T-helper 17 cell (primary cell): ENCODE results near the gene DNAJC17. TPM values are rescaled to one million over a fixed set of nuclear protein-coding genes. Genes with fewer than 3 reads are reported as not detected.
A peak's percentile ranks its signal among the peaks of the same experiment; 100 is the strongest.

Source experiments
- ATAC-seq: fragments of 150-1000 bp; cut with Tn5 transposase; 2 replicates; pipeline ENCODE4 v1.10.0; 2021; ENCODE audit warnings: mild to moderate bottlenecking, moderate library complexity
- DNase-seq, 3 donors: peaks; one replicate each; pipeline versions ENCODE4 v3.0.0 to v3.0.0-alpha.2; 2020 to 2021
- H3K9me3 ChIP-seq: one replicate; pipeline ENCODE4 v1.7.0; 2013; ENCODE audit warnings: low read length, mild to moderate bottlenecking; ENCODE audit not compliant: control insufficient read depth, poor library complexity, severe bottlenecking
- H3K27ac Mint-ChIP-seq: one replicate; pipeline ENCODE4 v1.8.0; 2022; ENCODE audit warnings: mild to moderate bottlenecking, moderate library complexity, mixed read lengths
- H3K27me3 Mint-ChIP-seq: one replicate; pipeline ENCODE4 v1.8.0; 2022; ENCODE audit warnings: mixed read lengths
- H3K36me3 Mint-ChIP-seq: one replicate; pipeline ENCODE4 v1.8.0; 2022; ENCODE audit warnings: low read depth, mixed read lengths
- H3K4me1 Mint-ChIP-seq: one replicate; pipeline ENCODE4 v1.8.0; 2022; ENCODE audit warnings: mild to moderate bottlenecking, mixed read lengths
- H3K4me3 Mint-ChIP-seq: one replicate; pipeline ENCODE4 v1.8.0; 2022; ENCODE audit warnings: mild to moderate bottlenecking, moderate library complexity, mixed read lengths
- total RNA-seq, 4 donors: library from RNA in 2 of 4; stranded (reverse) in 2 of 4; gene quantifications; one replicate each; pipeline ENCODE4 v1.2.3 and lab custom pipeline; 2022 to 2026

DNAJC17 gene
- total RNA-seq, 2 donors from 2014 or later = 24.1 to 27.7 TPM

DNA sequence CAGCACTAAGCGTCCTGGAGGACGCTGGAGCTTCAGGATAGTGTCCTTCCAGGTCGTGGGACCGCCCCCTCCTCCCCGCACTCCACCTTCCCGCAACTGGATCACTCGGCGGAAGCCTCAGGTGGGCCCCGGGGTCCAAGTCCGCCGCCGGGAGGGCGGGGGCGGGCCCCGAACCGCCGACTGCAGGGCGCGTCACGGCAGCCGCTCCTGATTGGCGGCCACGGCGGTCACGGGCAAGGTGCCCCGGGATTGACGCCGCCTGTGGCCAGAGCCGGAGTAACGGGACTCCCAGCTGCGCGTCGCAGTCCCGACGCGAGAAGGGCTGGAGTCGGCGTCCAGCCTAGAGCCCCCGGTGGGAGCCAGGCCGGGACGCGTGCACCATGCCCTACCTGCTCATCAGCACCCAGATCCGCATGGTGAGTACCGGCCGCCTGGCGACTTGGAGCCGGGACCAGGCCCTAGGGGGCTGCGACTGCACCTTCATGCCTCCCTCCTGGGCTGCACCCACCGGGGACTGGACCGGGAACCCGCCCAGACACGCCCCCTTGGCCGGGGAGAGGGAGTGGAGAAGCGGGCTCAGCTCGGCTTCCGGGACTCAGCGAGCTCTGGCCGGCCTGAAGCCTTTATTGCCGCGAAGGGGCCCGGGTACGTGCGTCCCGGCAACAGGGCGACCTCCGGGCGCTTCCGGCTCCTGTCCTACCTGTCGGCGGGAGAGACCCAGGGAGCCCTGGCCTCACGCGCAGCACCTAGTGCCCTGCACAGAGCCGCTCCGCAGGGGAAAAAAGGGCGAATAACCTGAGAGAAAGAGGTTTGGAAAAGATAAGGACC is 43.3 kb downstream of the DNAJC17 start, which contains the start of gene GCHFR:
Gene GCHFR, plus strand, starts transcription at position 268 of the 828 bp plus-strand sequence. Its CDS starts 113 bp downstream, at position 381.
- no peaks in the 10 kb centered on the region for H3K36me3 Mint-ChIP-seq
- H3K4me1 Mint-ChIP-seq = peaks cover 15% of the 10 kb centered on the region
- H3K9me3 ChIP-seq = no peaks in the 10 kb centered on the region
- no peaks in the 10 kb centered on the region for H3K27me3 Mint-ChIP-seq
- H3K27ac Mint-ChIP-seq = peak within 1 kb of the TSS; percentile 95
- H3K4me3 Mint-ChIP-seq = peak within 1 kb of the TSS; percentile 92
- DNase-seq = peak; percentile 58 to 74 (median 73)
- peak; percentile 66 for ATAC-seq

DNA sequence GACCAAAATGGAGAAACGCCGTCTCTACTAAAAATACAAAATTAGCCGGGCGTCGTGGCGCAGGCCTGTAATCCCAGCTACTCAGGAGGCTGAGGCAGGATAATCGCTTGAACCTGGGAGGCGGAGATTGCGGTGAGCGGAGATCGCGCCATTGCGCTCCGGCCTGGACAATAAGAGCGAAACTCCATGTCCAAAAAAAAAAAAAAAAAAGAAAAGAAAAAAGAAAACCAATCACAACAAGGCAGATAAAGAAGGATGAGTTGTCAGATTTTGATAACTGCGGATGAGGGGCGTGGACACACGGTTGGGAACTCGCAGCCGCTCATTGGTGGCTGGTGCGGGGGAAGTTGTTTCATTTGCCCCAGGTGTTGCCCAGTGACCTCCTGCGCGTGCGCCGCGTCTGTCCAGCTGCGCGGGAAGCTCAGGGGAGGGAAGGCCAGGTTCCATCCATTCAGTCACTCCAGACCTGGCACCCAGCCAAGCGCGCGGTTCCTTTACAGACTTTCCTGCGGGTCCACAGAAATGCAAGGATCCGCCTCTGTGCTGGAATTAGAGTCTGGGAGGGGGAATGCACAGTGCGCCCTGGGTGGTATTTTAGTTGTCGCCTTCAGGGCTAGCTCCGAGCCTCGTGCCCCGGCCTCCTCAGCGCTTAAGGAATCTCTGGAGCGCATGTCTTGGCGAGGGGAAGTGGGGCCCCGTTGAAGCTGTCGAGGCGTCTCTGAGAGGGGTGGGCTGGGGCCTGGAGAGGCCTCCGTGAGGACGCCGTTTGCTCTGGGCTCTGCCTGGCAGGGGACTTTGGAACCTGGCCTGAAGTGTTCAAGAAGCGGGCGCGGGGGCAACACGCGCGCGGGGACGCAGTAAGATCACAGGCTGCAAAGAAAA is 44.1 kb downstream of the DNAJC17 start:
- peak overlapping the region; percentile 92 for H3K4me3 Mint-ChIP-seq
- H3K36me3 Mint-ChIP-seq = no peaks in the 10 kb centered on the region
- H3K27ac Mint-ChIP-seq = peak overlapping the region; percentile 95
- peaks cover 14% of the 10 kb centered on the region for H3K4me1 Mint-ChIP-seq
- H3K9me3 ChIP-seq = no peaks in the 10 kb centered on the region
- peak in 2 of 3 donors; percentile 28 to 37 for DNase-seq
- peak; percentile 1 for ATAC-seq
- no peaks in the 10 kb centered on the region for H3K27me3 Mint-ChIP-seq

DNA sequence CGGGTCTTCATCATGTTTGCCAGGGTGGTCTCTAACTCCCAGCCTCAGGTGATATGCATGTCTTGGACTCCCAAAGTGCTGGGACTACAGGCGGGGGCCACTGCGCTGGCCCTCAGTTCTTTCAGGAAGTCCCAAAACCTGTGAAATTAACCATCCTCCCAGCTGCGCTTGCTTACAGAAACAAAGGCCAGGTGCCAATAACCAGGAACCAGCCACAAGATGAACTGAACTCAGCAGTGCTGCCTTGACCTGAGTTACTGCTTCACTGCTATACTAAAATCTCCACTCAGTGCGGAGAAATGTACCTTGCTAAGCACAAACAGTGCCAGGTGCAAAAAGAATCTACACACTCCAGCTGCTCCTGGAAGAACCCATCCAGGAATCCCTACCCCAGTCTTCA is 47.3 kb downstream of the DNAJC17 start:
- H3K4me3 Mint-ChIP-seq = no peak overlapping the region
- H3K9me3 ChIP-seq = no peaks in the 10 kb centered on the region
- ATAC-seq (no peak), DNase-seq (no peak)
- no peak overlapping the region for H3K27ac Mint-ChIP-seq
- no peaks in the 10 kb centered on the region for H3K36me3 Mint-ChIP-seq
- H3K27me3 Mint-ChIP-seq = no peaks in the 10 kb centered on the region
- H3K4me1 Mint-ChIP-seq = peaks cover 5% of the 10 kb centered on the region

DNA sequence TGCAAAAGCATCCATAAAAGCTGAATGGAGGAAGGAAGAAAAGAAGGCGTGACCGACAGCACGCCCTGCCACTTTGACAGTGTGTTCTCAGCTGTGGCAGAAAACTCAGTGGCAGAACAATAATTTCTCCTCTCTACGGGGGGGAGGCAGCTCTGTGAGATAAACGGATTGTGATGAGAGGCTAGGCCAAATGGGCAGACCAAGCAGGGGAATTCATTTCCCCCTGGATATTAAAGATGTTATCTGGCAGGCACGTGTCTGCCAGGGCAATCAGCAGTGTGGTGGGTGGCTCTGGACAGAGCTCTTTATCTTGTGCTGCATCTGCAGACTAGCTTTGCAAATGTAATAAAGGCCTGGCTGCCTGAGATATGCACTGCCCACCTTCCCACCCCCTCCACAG is 50.3 kb downstream of the DNAJC17 start:
- ATAC-seq = no peak
- no peak for DNase-seq
- no peak overlapping the region for H3K27ac Mint-ChIP-seq

DNA sequence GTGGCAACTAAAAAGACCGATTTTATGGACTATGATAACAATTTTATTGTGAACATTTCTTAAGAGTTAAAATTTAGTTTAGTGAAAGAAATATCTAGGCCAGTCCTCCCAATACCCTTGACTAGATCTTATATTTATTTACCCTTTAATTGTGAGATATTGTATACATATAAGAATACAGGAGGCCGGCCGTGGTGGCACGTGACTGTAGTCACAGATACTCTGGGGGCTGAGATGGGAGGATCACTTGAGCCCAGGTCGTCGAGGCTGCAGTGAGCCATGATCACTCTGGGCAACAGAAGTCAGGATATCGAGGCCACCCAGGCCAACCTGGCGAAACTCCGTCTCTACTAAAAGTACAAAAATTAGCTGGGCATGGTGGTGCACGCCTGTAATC is 51.5 kb downstream of the DNAJC17 start:
- DNase-seq (no peak), ATAC-seq (no peak)
- Mint-ChIP-seq H3K27me3 (no peaks in the 10 kb centered on the region), H3K4me1 (peaks cover 20% of the 10 kb centered on the region), H3K4me3 (peak overlapping the region; percentile 94), H3K27ac (peak overlapping the region; percentile 97), H3K36me3 (no peaks in the 10 kb centered on the region)
- no peaks in the 10 kb centered on the region for H3K9me3 ChIP-seq

More for the DNA sequence above, 50.3 kb downstream of the DNAJC17 start:
- no peaks in the 10 kb centered on the region for H3K36me3 Mint-ChIP-seq
- no peaks in the 10 kb centered on the region for H3K9me3 ChIP-seq
- H3K4me3 Mint-ChIP-seq = no peak overlapping the region
- H3K27me3 Mint-ChIP-seq = no peaks in the 10 kb centered on the region
- peaks cover 20% of the 10 kb centered on the region for H3K4me1 Mint-ChIP-seq

DNA sequence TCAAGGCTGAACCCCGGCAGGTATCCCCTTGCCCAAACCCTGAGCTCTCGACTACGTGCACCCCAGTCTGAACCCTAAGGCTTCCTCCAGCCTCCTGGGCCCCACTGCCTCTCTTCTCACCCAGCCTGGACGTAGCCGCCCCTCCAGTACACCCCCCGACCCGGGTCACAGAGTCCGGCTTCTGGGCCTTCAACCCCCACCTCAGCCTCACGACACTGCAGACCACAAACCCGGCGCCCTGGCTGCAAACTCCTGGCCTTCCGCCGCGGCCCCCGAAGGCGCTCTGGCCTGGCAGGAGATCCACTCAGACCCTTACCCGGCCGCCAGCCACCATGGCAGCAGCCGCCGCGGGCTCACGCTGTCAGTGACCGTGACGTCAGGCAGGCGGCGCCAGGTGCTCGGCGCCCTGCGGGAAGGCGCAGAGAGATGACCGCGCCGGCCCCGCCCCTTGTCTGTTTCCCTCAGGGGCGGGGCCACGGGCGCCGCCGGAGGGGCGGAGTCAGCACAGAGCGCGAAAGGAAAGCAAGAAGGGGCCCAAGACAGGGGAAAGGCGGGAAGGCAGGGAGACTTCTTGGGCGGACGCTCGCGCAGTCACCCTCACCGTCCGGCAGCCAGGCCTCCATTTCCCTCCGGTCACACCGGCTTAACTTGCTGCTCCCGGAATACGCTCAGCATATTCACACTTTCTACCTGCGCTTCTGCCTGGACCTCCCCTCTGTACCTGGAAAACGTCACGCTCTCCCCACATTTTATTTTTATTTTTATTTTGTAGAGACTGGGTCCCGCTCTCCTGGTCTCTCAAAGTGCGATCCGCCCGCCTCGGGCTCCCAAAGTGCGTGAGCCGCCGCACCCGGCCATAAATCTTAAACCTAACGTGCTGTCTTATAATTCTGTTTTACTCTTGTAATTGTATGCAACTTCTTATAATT is 52.1 kb downstream of the DNAJC17 start, which contains the start of gene RMDN3:
Gene RMDN3, minus strand, starts transcription at position 372 of the 929 bp plus-strand sequence. CDS start 471 bp downstream, outside the sequence.
- H3K9me3 ChIP-seq = no peaks in the 10 kb centered on the region
- Mint-ChIP-seq H3K4me1 (peaks cover 20% of the 10 kb centered on the region), H3K4me3 (peak within 1 kb of the TSS; percentile 94), H3K27ac (peak within 1 kb of the TSS; percentile 97), H3K36me3 (no peaks in the 10 kb centered on the region), H3K27me3 (no peaks in the 10 kb centered on the region)
- peak; percentile 90 to 93 (median 91) for DNase-seq
- ATAC-seq = peak; percentile 97

DNA sequence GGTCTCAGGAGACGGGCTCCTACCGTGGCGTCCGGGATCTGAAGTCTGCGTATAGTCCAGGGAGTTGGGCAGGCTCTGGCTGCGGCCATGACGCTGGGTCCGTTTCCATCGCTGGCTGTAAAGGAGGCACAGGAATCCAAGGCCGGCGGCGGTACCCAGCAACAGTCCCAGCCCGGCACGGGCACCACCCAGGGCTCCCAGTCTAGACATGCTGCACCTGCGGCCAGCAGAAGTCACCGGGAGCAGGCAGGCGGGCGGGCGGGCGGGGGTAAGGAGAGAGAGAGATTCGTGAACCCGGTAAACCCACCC is 52.7 kb downstream of the DNAJC17 start:
- Mint-ChIP-seq H3K4me3 (peak overlapping the region; percentile 94), H3K27ac (peak overlapping the region; percentile 97), H3K27me3 (no peaks in the 10 kb centered on the region), H3K4me1 (peaks cover 20% of the 10 kb centered on the region), H3K36me3 (peaks cover 2% of the 10 kb centered on the region)
- H3K9me3 ChIP-seq = no peaks in the 10 kb centered on the region
- peak; percentile 13 for ATAC-seq
- no peak for DNase-seq

DNA sequence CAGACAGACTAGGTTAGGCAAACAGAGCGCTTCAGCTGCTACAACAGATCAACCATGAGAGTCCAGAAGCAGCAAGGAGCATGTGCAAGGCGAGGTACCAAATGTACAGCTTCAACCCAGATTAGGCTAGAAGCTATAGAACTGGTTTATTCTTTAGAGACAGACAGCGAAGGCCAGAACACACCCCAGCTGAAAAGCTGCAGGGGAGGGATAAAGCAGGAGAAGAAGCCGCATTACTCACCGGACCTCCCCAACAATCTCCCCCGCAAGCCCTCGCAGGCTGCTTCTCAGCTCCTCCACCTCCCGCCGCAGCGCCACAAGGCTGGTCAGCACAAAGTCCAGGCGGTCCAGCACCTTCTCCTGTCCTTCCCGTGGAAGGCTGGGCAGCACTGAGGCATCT is 55.5 kb downstream of the DNAJC17 start:
- Mint-ChIP-seq H3K27ac (no peak overlapping the region), H3K36me3 (peaks cover 2% of the 10 kb centered on the region), H3K4me3 (no peak overlapping the region), H3K27me3 (no peaks in the 10 kb centered on the region), H3K4me1 (peaks cover 20% of the 10 kb centered on the region)
- DNase-seq (no peak), ATAC-seq (no peak)
- no peaks in the 10 kb centered on the region for H3K9me3 ChIP-seq

DNA sequence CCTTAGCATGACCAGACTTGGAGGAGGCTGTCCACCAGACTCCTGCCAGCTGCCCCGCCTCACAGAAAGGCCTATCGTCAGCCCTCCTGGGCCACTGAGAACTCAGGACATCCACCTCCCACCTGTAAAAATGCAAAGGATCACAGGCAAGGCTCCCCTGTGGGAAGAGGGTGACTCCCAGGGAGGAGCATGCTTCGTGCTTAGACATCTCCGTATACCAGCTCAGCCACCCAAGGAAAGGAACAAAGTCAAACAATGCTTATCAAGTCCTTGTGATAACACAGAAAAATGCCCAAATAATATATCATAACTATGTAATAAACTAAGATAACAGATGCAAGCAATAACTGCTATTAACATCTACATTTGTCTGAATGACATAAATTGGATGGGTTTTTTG is 56.4 kb downstream of the DNAJC17 start:
- Mint-ChIP-seq H3K4me1 (peaks cover 20% of the 10 kb centered on the region), H3K4me3 (no peak overlapping the region), H3K27me3 (no peaks in the 10 kb centered on the region), H3K27ac (no peak overlapping the region), H3K36me3 (peaks cover 2% of the 10 kb centered on the region)
- DNase-seq = no peak
- no peaks in the 10 kb centered on the region for H3K9me3 ChIP-seq
- no peak for ATAC-seq

DNA sequence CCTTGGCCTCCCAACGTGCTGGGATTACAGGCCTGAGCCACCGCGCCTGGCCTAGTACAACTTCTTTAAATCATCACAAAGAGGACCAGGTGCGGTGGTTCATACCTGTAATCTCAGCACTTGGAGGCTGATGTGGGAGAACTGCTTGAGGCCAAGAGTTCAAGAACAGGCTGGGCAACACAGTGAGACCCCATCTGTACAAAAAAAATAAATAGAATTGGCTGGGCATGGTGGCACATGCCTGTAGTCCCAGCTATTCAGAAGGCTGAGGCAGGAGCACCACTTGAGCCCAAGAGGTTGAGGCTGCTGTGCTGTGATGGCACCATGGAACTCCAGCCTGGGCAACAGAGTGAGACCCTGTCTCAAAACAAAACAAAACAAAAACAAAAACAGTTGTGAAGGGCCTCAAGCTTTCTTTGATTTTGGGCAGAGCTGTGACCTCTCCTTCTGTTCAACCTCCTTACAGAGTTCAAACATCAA is 58.1 kb downstream of the DNAJC17 start:
- no peak overlapping the region for H3K27ac Mint-ChIP-seq
- ATAC-seq = no peak
- H3K4me1 Mint-ChIP-seq = peaks cover 24% of the 10 kb centered on the region
- no peaks in the 10 kb centered on the region for H3K27me3 Mint-ChIP-seq
- peaks cover 2% of the 10 kb centered on the region for H3K36me3 Mint-ChIP-seq
- DNase-seq = no peak
- H3K9me3 ChIP-seq = no peaks in the 10 kb centered on the region
- no peak overlapping the region for H3K4me3 Mint-ChIP-seq

DNA sequence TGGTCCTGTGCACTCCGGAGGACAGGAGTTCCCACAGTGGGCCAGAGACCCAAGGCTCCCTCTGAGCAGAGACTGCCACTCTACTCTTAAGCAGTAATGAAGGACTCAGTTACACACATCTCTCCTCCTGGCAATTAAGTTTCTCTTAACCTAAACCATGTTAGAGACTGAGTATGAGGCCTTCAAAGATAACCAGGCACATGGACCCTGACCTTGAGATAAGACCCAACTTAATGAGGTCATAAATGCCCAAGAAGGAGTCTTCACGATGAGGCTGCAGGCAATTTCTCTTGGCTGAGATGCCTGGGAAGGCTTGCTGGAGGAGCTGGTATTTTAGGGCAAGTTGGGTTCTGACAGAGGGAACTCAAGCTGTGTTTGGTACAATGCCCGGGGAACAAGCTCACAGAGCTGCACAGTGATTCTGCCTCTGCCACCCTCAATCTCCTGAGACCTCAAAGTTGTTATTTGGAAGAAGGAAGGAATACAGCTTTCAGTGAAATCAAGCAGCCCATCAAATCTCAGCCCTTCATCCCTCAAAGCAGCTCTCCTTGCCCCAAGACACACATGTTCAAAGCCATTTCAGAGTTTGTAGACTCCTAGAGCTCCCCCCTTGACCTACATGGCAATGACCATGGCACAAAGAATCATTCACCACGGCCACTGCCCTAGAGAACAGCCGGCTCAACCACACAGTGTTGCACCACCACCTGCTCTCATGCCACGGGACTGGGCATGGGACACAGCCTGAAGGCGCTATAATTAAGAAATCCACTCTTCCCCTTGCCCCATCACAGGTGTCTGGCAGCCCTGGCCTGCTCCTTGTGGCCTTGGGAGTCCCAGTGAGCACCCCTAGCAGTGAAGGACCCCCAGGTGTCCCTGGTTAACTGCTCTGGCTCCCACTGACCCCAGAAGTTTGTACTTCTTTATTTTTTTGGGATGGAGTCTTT is 59.3 kb downstream of the DNAJC17 start:
- Mint-ChIP-seq H3K27me3 (no peaks in the 10 kb centered on the region), H3K36me3 (peaks cover 2% of the 10 kb centered on the region), H3K27ac (no peak overlapping the region), H3K4me3 (no peak overlapping the region), H3K4me1 (peaks cover 21% of the 10 kb centered on the region)
- H3K9me3 ChIP-seq = no peaks in the 10 kb centered on the region
- ATAC-seq = no peak
- DNase-seq = no peak
